ENCODE measurements around the gene KCNJ6.

DNA sequence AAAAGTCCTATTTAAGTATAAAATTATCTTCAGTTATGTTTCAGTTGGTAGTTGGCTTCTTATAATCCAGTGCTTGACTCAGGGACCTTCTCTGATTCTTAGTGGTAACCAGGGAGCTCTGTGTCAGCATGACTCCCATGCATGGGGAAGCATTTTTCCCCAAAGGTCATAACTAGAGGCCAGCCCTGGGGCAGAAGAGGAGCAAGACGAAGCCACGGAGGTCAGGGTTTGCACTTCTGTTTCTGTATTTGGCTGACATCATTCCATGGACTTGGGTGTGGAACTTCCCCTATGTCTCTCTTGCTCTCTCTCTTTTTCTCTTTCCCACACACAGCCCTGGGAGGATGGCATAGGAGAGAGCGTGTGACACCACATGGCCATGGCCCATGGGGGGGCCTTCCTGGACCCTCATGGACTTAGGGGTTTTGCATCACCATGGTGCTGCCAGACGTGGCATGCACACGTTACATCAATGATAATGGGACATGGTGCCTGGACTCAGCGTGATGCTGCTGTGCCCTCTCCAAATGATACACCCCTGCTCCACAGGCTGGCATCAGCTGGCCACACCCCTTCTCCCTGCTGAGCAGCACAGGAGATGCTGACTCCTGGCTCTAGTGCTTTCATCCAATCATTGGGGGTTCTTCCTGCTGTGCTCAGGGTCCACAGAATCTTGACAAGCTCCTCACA, 260.5 kb downstream of the KCNJ6 start:
- TF ChIP-seq POLR2A (conservative IDR thresholded peaks at IDR 0.05): no peak
- no peak for TF ChIP-seq HOXB6 (CRISPR knock-in tag; IDR thresholded peaks at IDR 0.05; ENCODE audit: borderline replicate concordance)
- TF ChIP-seq, protein P1, sequence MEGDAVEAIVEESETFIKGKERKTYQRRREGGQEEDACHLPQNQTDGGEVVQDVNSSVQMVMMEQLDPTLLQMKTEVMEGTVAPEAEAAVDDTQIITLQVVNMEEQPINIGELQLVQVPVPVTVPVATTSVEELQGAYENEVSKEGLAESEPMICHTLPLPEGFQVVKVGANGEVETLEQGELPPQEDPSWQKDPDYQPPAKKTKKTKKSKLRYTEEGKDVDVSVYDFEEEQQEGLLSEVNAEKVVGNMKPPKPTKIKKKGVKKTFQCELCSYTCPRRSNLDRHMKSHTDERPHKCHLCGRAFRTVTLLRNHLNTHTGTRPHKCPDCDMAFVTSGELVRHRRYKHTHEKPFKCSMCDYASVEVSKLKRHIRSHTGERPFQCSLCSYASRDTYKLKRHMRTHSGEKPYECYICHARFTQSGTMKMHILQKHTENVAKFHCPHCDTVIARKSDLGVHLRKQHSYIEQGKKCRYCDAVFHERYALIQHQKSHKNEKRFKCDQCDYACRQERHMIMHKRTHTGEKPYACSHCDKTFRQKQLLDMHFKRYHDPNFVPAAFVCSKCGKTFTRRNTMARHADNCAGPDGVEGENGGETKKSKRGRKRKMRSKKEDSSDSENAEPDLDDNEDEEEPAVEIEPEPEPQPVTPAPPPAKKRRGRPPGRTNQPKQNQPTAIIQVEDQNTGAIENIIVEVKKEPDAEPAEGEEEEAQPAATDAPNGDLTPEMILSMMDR (IDR thresholded peaks at IDR 0.05 in 2 of 3, conservative IDR thresholded peaks at IDR 0.05 in 1 of 3; ENCODE audit: insufficient read depth in 2 of 3, low read depth in 1 of 3, low read length in 3 of 3): no peak
- TF ChIP-seq U2AF1 (optimal IDR thresholded peaks at IDR 0.05; ENCODE audit: low read depth, low read length): no peak
- TF ChIP-seq ZFPM2 (CRISPR knock-in tag; IDR thresholded peaks at IDR 0.05): no peak
- TF ChIP-seq KDM1A (IDR thresholded peaks at IDR 0.05): no peak
- no peak for TF ChIP-seq ZC3H4 (CRISPR knock-in tag; IDR thresholded peaks at IDR 0.05; ENCODE audit: borderline replicate concordance)
- TF ChIP-seq, protein P2, sequence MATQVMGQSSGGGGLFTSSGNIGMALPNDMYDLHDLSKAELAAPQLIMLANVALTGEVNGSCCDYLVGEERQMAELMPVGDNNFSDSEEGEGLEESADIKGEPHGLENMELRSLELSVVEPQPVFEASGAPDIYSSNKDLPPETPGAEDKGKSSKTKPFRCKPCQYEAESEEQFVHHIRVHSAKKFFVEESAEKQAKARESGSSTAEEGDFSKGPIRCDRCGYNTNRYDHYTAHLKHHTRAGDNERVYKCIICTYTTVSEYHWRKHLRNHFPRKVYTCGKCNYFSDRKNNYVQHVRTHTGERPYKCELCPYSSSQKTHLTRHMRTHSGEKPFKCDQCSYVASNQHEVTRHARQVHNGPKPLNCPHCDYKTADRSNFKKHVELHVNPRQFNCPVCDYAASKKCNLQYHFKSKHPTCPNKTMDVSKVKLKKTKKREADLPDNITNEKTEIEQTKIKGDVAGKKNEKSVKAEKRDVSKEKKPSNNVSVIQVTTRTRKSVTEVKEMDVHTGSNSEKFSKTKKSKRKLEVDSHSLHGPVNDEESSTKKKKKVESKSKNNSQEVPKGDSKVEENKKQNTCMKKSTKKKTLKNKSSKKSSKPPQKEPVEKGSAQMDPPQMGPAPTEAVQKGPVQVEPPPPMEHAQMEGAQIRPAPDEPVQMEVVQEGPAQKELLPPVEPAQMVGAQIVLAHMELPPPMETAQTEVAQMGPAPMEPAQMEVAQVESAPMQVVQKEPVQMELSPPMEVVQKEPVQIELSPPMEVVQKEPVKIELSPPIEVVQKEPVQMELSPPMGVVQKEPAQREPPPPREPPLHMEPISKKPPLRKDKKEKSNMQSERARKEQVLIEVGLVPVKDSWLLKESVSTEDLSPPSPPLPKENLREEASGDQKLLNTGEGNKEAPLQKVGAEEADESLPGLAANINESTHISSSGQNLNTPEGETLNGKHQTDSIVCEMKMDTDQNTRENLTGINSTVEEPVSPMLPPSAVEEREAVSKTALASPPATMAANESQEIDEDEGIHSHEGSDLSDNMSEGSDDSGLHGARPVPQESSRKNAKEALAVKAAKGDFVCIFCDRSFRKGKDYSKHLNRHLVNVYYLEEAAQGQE (IDR thresholded peaks at IDR 0.05; ENCODE audit: borderline replicate concordance): no peak
- TF ChIP-seq, protein P2 (CRISPR knock-in tag; IDR thresholded peaks at IDR 0.05; ENCODE audit: low read depth): no peak
- TF ChIP-seq ZNF121 (CRISPR knock-in tag; conservative IDR thresholded peaks at IDR 0.05): no peak
- no peak for TF ChIP-seq HIVEP1 (CRISPR knock-in tag; IDR thresholded peaks at IDR 0.05)
- no peak for TF ChIP-seq RBM39 (optimal IDR thresholded peaks at IDR 0.05; ENCODE audit: low read depth, low read length)
- TF ChIP-seq, protein P3, sequence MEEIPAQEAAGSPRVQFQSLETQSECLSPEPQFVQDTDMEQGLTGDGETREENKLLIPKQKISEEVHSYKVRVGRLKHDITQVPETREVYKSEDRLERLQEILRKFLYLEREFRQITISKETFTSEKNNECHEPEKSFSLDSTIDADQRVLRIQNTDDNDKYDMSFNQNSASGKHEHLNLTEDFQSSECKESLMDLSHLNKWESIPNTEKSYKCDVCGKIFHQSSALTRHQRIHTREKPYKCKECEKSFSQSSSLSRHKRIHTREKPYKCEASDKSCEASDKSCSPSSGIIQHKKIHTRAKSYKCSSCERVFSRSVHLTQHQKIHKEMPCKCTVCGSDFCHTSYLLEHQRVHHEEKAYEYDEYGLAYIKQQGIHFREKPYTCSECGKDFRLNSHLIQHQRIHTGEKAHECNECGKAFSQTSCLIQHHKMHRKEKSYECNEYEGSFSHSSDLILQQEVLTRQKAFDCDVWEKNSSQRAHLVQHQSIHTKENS (CRISPR knock-in tag; IDR thresholded peaks at IDR 0.05): no peak

All from K562 (cell line).